Sigmoid colon (tissue), 7 donors: Measurements from ENCODE around the gene CMKLR1. TPM values are rescaled to one million over a fixed set of nuclear protein-coding genes. Genes with fewer than 3 reads are reported as not detected.

Experiments
- DNase-seq: peaks from one replicate; pipeline ENCODE4 v3.0.0-alpha.2; 2019
- H3K27ac ChIP-seq, 4 donors: fragments of 200-600 bp; sonication (generic); one replicate each; pipeline ENCODE4 v1.5.1; 2016 to 2019; ENCODE audit warnings: mild to moderate bottlenecking in 1 of 4
- H3K27me3 ChIP-seq, 3 donors: fragments of 200-600 bp; sonication (generic); one replicate each; pipeline ENCODE4 v1.5.1; 2019; ENCODE audit warnings: mild to moderate bottlenecking in 1 of 3
- H3K36me3 ChIP-seq, 4 donors: fragments of 200-600 bp; sonication (generic); one replicate each; pipeline ENCODE4 v1.5.1; 2016 to 2019
- H3K4me1 ChIP-seq, 4 donors: fragments of 200-600 bp; sonication (generic); one replicate each; pipeline ENCODE4 v1.5.1; 2017 to 2019
- H3K4me3 ChIP-seq, 4 donors: fragments of 200-600 bp; sonication (generic); one replicate each; pipeline ENCODE4 v1.5.1; 2017 to 2019; ENCODE audit warnings: mild to moderate bottlenecking in 2 of 4, moderate library complexity in 1 of 4
- H3K9me3 ChIP-seq, 4 donors: fragments of 200-600 bp in 3 of 4; sonication (generic) in 3 of 4; one replicate each; pipeline versions ENCODE4 v1.5.1 to v1.6.1; 2013 to 2019
- EP300 ChIP-seq, 4 donors: sonication (generic); formaldehyde crosslinking; IDR thresholded peaks; one replicate each; pipeline ENCODE4 v1.6.1; 2017; ENCODE audit warnings: antibody characterized with exemption in 4 of 4
- POLR2A ChIP-seq, 2 donors: fragments of 450-650 bp; IDR thresholded peaks; one replicate each; pipeline ENCODE4 v1.6.1; 2016; ENCODE audit warnings: antibody characterized with exemption in 2 of 2, mild to moderate bottlenecking in 2 of 2, moderate library complexity in 2 of 2
- POLR2AphosphoS5 ChIP-seq, 4 donors: sonication (generic); formaldehyde crosslinking; IDR thresholded peaks; one replicate each; pipeline ENCODE4 v1.6.1; 2017; ENCODE audit warnings: antibody characterized with exemption in 4 of 4
- WGBS, 2 donors: extraction: QIAGEN DNeasy Blood & Tissue Kit; methylation state at CpG; one replicate each; pipeline ENCODE4 v1.1.7; 2013; 5-methylcytosine and 5-hydroxymethylcytosine counted together
- intact Hi-C: fragments of 100-400 bp; cut with DNase I; formaldehyde crosslinking; loops from one replicate; pipeline ENCODE4 v1.15.1; 2023
- polyA plus RNA-seq, 3 donors: library from polyadenylated mRNA; stranded (reverse); fragments of 200-250 nt; gene quantifications; one replicate each; pipeline ENCODE4 v1.2.3, GENCODE V29; 2013
- total RNA-seq, 4 donors: library from RNA; depleted of rRNA; stranded (reverse); fragments of >200 nt; gene quantifications; one replicate each; pipeline ENCODE4 v1.1.0, GENCODE V29; 2016
- TF ChIP-seq, protein P1 (sequence below), 4 experiments: fragments of 450-650 bp in 3 of 4; fragments of 200-600 bp in 1 of 4; IDR thresholded peaks; one replicate each; pipeline ENCODE4 v1.5.1; 2016 to 2019; ENCODE audit warnings: antibody characterized with exemption in 4 of 4, mild to moderate bottlenecking in 3 of 4, moderate library complexity in 2 of 4
- donor health status: healthy with polysubstance abuse.
- donor health status: Bipolar disorder and iron deficiency.
- donor health status: healthy.

The CMKLR1 gene
- total and polyA plus RNA-seq, 7 donors = 3.0 to 14.8 (median 10.0) TPM

DNA sequence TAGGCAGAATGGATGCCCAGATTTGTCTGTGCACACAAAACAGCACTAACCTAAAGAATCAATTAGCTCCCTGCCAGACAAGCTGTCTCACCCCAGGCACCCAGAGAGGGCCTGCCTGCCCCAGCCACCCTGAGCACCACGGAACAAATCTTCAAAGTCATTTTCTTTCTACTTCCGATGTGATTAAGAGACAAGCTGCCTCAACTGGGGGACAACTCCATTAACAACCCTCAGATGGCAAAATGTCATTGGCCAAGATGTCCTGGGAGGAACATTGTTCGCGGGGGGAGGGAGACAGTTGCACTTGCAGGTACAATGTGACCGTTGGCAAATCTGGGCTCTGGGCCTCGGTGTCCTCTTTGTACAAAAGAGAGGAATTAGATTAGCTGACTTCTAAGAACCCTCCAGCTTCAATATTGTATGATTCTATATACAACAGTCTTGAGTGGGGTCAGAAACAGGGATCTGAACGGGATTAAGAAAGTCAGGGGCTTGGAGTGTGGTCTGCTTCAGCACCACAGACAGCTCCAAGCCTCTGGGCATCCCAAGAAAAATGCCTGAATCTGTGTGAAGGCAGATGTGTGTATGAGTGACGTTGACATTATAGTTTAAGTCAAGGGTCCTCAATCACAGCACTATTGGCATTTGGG is 42.8 kb upstream of the CMKLR1 start:
- Histone ChIP-seq H3K4me3 (no peak overlapping the region), H3K27ac (no peak overlapping the region), H3K36me3 (no peaks in the 10 kb centered on the region), H3K9me3 (no peaks in the 10 kb centered on the region), H3K4me1 (no peaks in the 10 kb centered on the region), H3K27me3 (no peaks in the 10 kb centered on the region)
- intact Hi-C loops = no loop called here
- DNase-seq = no peak
- 50 to 52% methylated on average over 8 of the region's 8 CpGs for WGBS, 2 donors
- TF ChIP-seq POLR2A (IDR thresholded peaks at IDR 0.05) = no peak
- no peak for TF ChIP-seq EP300 (IDR thresholded peaks at IDR 0.05)
- TF ChIP-seq, protein P1, sequence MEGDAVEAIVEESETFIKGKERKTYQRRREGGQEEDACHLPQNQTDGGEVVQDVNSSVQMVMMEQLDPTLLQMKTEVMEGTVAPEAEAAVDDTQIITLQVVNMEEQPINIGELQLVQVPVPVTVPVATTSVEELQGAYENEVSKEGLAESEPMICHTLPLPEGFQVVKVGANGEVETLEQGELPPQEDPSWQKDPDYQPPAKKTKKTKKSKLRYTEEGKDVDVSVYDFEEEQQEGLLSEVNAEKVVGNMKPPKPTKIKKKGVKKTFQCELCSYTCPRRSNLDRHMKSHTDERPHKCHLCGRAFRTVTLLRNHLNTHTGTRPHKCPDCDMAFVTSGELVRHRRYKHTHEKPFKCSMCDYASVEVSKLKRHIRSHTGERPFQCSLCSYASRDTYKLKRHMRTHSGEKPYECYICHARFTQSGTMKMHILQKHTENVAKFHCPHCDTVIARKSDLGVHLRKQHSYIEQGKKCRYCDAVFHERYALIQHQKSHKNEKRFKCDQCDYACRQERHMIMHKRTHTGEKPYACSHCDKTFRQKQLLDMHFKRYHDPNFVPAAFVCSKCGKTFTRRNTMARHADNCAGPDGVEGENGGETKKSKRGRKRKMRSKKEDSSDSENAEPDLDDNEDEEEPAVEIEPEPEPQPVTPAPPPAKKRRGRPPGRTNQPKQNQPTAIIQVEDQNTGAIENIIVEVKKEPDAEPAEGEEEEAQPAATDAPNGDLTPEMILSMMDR (IDR thresholded peaks at IDR 0.05) = no peak
- no peak for TF ChIP-seq POLR2AphosphoS5 (IDR thresholded peaks at IDR 0.05)

DNA sequence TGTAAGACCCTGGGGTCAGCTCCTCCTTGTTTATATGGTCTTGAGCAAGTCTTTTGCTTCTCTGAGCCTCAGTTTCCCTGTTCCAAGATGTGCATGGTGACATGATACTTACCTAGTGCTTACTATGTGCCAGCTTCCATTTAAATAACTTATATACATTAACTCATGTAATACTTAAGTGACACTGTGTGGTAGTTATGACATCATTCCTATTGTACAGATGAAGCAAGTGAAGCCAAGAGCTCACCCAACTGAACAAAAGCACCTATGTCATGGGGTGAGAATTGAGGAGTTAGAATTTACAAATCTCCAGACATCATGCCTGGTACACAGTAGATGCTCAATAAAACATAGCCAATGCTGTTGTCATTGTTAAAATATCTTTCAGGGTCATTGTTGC is 41.3 kb upstream of the CMKLR1 start:
- Histone ChIP-seq H3K4me3 (no peak overlapping the region), H3K9me3 (peaks cover 0 to 8% (median 0%) of the 10 kb centered on the region in 4 donors), H3K36me3 (no peaks in the 10 kb centered on the region), H3K4me1 (no peaks in the 10 kb centered on the region), H3K27me3 (no peaks in the 10 kb centered on the region), H3K27ac (no peak overlapping the region)
- TF ChIP-seq POLR2A (IDR thresholded peaks at IDR 0.05) = no peak
- TF ChIP-seq POLR2AphosphoS5 (IDR thresholded peaks at IDR 0.05) = no peak
- TF ChIP-seq, protein P1 (IDR thresholded peaks at IDR 0.05) = no peak
- no peak for TF ChIP-seq EP300 (IDR thresholded peaks at IDR 0.05)
- DNase-seq = no peak
- intact Hi-C loops = no loop called here

DNA sequence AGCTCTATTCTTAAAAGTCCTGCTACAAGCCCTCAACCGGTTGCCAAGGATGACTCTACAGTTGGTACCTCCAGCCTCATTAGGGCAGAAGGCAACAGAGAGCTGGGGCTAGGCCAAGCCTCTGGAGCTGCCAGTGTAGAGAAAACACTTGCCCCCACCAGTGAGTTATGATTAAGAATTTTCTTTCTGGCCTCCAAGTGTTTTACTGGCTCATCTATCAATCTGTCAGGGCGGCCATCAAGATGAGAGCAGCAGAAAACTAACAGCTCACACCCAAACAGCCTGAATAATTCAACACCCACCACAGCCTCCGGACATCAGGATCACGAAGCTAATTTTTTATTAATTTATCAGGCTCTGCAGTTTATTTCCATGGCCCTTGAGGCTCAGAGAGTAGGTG is 40.7 kb upstream of the CMKLR1 start:
- Histone ChIP-seq H3K9me3 (peaks cover 0 to 8% (median 0%) of the 10 kb centered on the region in 4 donors), H3K36me3 (no peaks in the 10 kb centered on the region), H3K27me3 (no peaks in the 10 kb centered on the region), H3K4me3 (no peak overlapping the region), H3K27ac (no peak overlapping the region), H3K4me1 (no peaks in the 10 kb centered on the region)
- no peak for DNase-seq
- TF ChIP-seq POLR2AphosphoS5 (IDR thresholded peaks at IDR 0.05) (no peak), POLR2A (IDR thresholded peaks at IDR 0.05) (no peak), EP300 (IDR thresholded peaks at IDR 0.05) (no peak)
- TF ChIP-seq, protein P1 (IDR thresholded peaks at IDR 0.05) = no peak
- 76 to 87% methylated on average over 4 of the region's 4 CpGs for WGBS, 2 donors
- intact Hi-C loops = no loop called here

DNA sequence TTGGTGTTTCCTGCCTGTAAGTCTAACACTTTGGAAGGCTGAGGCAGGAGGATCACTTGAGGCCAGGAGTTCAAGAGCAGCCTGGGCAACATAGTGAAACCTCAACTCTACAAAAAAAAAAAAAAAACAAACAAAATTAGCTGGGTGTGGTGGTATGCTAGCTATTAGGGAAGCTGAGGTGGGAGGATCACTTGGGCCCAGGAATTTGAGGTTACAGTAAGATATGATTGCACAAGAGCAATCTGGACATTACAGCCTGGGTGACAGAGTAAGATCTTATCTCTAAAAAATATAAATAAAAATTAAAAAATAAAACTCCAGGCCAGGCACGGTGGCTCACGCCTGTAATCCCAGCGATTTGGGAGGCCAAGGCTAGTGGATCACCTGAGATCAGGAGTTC is 39.8 kb upstream of the CMKLR1 start:
- H3K9me3 ChIP-seq = peaks cover 0 to 12% (median 4%) of the 10 kb centered on the region in 4 donors
- H3K36me3 ChIP-seq = no peaks in the 10 kb centered on the region
- H3K4me3 ChIP-seq = no peak overlapping the region
- 87 to 88% methylated on average over 3 of the region's 3 CpGs for WGBS, 2 donors
- intact Hi-C loops = no loop called here
- no peaks in the 10 kb centered on the region for H3K4me1 ChIP-seq
- no peak overlapping the region for H3K27ac ChIP-seq
- no peaks in the 10 kb centered on the region for H3K27me3 ChIP-seq
- DNase-seq = no peak
- TF ChIP-seq POLR2A (IDR thresholded peaks at IDR 0.05) = no peak
- TF ChIP-seq, protein P1 (IDR thresholded peaks at IDR 0.05) = no peak
- no peak for TF ChIP-seq POLR2AphosphoS5 (IDR thresholded peaks at IDR 0.05)
- TF ChIP-seq EP300 (IDR thresholded peaks at IDR 0.05) = no peak

DNA sequence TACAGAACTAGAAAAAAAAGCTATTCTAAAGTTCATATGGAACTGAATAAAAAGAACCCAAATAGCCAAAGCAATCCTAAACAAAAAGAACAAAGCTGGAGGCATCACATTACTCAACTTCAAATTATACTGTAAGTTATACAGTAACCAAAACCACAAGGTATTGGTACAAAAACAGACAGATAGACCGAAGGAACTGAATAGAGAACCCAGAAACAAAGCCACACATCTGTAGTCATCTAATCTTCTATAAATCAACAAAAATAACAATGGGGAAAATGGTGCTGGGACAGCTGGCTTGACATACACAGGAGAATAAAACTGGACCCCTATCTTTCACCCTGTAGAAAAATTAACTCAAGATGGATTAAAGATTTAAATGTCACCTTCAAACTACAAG is 38.1 kb upstream of the CMKLR1 start:
- H3K27ac ChIP-seq = no peak overlapping the region
- H3K27me3 ChIP-seq = no peaks in the 10 kb centered on the region
- no peak for TF ChIP-seq EP300 (IDR thresholded peaks at IDR 0.05)
- TF ChIP-seq POLR2A (IDR thresholded peaks at IDR 0.05) = no peak
- TF ChIP-seq, protein P1 (IDR thresholded peaks at IDR 0.05) = no peak
- no peak for TF ChIP-seq POLR2AphosphoS5 (IDR thresholded peaks at IDR 0.05)
- WGBS, 2 donors = 44 to 51% methylated on average over 1 of the region's 1 CpG
- no peaks in the 10 kb centered on the region for H3K4me1 ChIP-seq
- peaks cover 0 to 18% (median 8%) of the 10 kb centered on the region in 4 donors for H3K9me3 ChIP-seq
- intact Hi-C loops = no loop called here
- H3K4me3 ChIP-seq = no peak overlapping the region
- no peaks in the 10 kb centered on the region for H3K36me3 ChIP-seq
- DNase-seq = no peak
